Kidney (tissue), 14 donors: Measurements from ENCODE around the gene VEGFC. TPM values are rescaled to one million over a fixed set of nuclear protein-coding genes. Genes with fewer than 3 reads are reported as not detected.

Source experiments
- DNase-seq, 5 donors: peaks; one replicate each; pipeline ENCODE4 v3.0.0-alpha.2; 2013 to 2020
- FAIRE-seq: peaks from 2 replicates; lab custom pipeline; 2012; peaks lifted over from hg19 to GRCh38; lab: Jason Lieb, UNC
- H3K27ac ChIP-seq, 2 donors: one replicate each; pipeline ENCODE4 v1.7.0; 2013; ENCODE audit warnings: low read depth in 2 of 2, low read length in 2 of 2, inconsistent platforms in 1 of 2
- H3K27me3 ChIP-seq: one replicate; pipeline ENCODE4 v1.7.1; 2013; ENCODE audit warnings: low read length, inconsistent platforms; ENCODE audit not compliant: control insufficient read depth, insufficient read depth
- H3K36me3 ChIP-seq, 3 donors: one replicate each; pipeline versions ENCODE4 v1.7.0 to v1.7.1; 2013; ENCODE audit warnings: low read length in 3 of 3, control low read depth in 1 of 3, inconsistent platforms in 1 of 3; ENCODE audit not compliant: insufficient read depth in 3 of 3, control insufficient read depth in 2 of 3
- H3K4me1 ChIP-seq, 3 donors: one replicate each; pipeline versions ENCODE4 v1.7.0 to v1.7.1; 2013; ENCODE audit warnings: low read length in 3 of 3, inconsistent platforms in 1 of 3, low read depth in 1 of 3; ENCODE audit not compliant: control insufficient read depth in 2 of 3, insufficient read depth in 2 of 3
- H3K4me3 ChIP-seq, 3 donors: one replicate each; pipeline versions ENCODE4 v1.7.0 to v1.8.1; 2013; ENCODE audit warnings: low read length in 3 of 3, control low read depth in 1 of 3, inconsistent platforms in 1 of 3
- H3K9ac ChIP-seq, 3 donors: one replicate each; pipeline versions ENCODE4 v1.7.0 to v1.7.1; 2013; ENCODE audit warnings: low read length in 3 of 3, control low read depth in 1 of 3, inconsistent platforms in 1 of 3
- H3K9me3 ChIP-seq, 3 donors: one replicate each; pipeline versions ENCODE4 v1.7.0 to v1.7.1; 2013; ENCODE audit warnings: low read length in 3 of 3, control low read depth in 1 of 3, inconsistent platforms in 1 of 3; ENCODE audit not compliant: control insufficient read depth in 2 of 3, insufficient read depth in 1 of 3
- CTCF ChIP-seq: IDR thresholded peaks from 3 replicates; pipeline ENCODE4 v1.5.1; 2012; ENCODE audit warnings: mild to moderate bottlenecking, moderate library complexity, borderline replicate concordance; ENCODE audit not compliant: insufficient read depth; ENCODE audit errors: extremely low read depth
- intact Hi-C: fragments of 100-400 bp; cut with DNase I; formaldehyde crosslinking; loops from one replicate; pipeline ENCODE4 v1.11.1; 2022
- polyA plus RNA-seq: library from polyadenylated mRNA; stranded (reverse); fragments of 350-450 nt; fragmentation: Illumina TruSeq; extraction: RNeasy Lipid Tissue Mini Kit (QIAGEN cat#74804); gene quantifications from one replicate; pipeline ENCODE4 v1.2.3, GENCODE V29; 2014; ENCODE audit warnings: low read depth, low replicate concordance; ENCODE audit not compliant: insufficient read depth
- total RNA-seq: library from RNA; stranded (reverse); fragmentation: NEBNext Ultra II Directional; extraction: Animal tissue kit (Norgen Biotek cat#: 25700); gene quantifications from one replicate; pipeline ENCODE4 v1.2.1, GENCODE V29; 2021
- donor health status: control.
- donor health status: control.
- donor health status: control.
- donor health status: control.
- donor health status: control.
- donor health status: DM: yes; HTN: yes; CAD: no.
- donor health status: Normal renal cell carcinoma (clear cell type).

The VEGFC gene
- total and polyA plus RNA-seq, 2 donors from 2014 or later = 6.6 to 14.3 TPM

GRCh38 chr4:176638992-176639391 is 153.7 kb downstream of the VEGFC start:
- Histone ChIP-seq H3K27ac (no peak overlapping the region), H3K4me3 (no peak overlapping the region), H3K36me3 (no peaks in the 10 kb centered on the region), H3K9ac (no peak overlapping the region), H3K9me3 (no peaks in the 10 kb centered on the region), H3K27me3 (no peaks in the 10 kb centered on the region), H3K4me1 (no peaks in the 10 kb centered on the region)
- FAIRE-seq = no peak
- DNase-seq = no peak
- TF ChIP-seq CTCF = no peak
- intact Hi-C loops = no loop called here

GRCh38 chr4:176636292-176636691 is 156.4 kb downstream of the VEGFC start:
- no peak for TF ChIP-seq CTCF
- H3K4me3 ChIP-seq = no peak overlapping the region
- no peak for FAIRE-seq

GRCh38 chr4:176635372-176636261 is 157.1 kb downstream of the VEGFC start:
- Histone ChIP-seq H3K36me3 (no peaks in the 10 kb centered on the region), H3K9me3 (no peaks in the 10 kb centered on the region), H3K4me3 (no peak overlapping the region), H3K27me3 (no peaks in the 10 kb centered on the region), H3K27ac (no peak overlapping the region), H3K9ac (no peak overlapping the region), H3K4me1 (no peaks in the 10 kb centered on the region)
- intact Hi-C loops = no loop called here
- no peak for TF ChIP-seq CTCF
- DNase-seq (peak in 1 of 5 donors; percentile 45), FAIRE-seq (no peak)

More at GRCh38 chr4:176636292-176636691, 156.4 kb downstream of the VEGFC start:
- H3K27me3 ChIP-seq = no peaks in the 10 kb centered on the region
- H3K9me3 ChIP-seq = no peaks in the 10 kb centered on the region
- no peaks in the 10 kb centered on the region for H3K4me1 ChIP-seq
- no peak for DNase-seq
- intact Hi-C loops = no loop called here
- H3K27ac ChIP-seq = no peak overlapping the region
- no peak overlapping the region for H3K9ac ChIP-seq
- no peaks in the 10 kb centered on the region for H3K36me3 ChIP-seq
